Measurements from ENCODE around the gene PPP1R1B.

Gene PPP1R1B

DNA sequence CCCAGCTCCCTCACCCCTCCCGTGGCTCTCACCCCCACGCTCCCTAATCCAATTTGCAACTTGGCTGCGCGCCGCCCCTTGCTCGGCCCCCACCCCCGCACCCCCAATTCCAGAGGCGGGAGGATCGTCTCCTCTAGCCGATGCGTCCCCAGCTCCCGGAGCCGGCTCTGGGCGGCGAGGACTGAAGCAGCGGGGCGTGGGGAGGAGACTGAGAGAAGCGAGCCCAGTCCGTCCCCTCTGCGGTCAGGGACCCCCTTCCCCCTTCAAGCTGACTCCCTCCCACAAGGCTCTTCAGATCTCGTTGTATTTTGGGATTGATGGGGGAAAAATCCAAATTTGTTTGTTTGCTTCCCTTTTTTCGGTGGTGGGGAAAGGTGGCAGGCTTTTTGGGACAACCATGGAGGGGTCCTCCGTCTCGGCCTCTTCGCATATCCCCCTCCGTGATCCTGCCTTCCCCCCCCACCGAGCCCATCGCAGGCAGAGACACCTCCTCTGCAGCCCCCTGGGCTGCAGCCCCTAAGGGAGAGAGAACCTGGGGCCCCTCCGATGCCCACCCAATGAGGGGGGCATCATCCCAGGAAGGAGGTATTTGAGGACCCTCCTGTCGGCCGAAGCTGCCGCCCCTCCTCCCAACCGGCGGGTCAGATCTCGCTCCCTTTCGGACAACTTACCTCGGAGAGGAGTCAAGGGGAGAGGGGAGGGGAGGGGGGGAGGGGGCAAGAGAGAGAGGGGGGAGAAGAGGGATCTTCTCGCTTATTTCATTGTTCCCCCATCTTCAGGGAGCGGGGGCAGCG, 19.5 kb upstream of the PPP1R1B start:
- H3K36me3 ChIP-seq (ENCODE audit: control insufficient read depth, insufficient read depth, low read length), result no peaks in the 10 kb centered on the region
- H3K27me3 ChIP-seq (replicated peaks; ENCODE audit: control insufficient read depth, insufficient read depth, low read length), result peaks cover 5% of the 10 kb centered on the region
- no peak overlapping the region for H3K4me3 ChIP-seq (replicated peaks; ENCODE audit: low read depth, low read length)
- DNase-seq (ENCODE audit: extremely low read depth, insufficient read length), result no peak
- TF ChIP-seq, protein P1, sequence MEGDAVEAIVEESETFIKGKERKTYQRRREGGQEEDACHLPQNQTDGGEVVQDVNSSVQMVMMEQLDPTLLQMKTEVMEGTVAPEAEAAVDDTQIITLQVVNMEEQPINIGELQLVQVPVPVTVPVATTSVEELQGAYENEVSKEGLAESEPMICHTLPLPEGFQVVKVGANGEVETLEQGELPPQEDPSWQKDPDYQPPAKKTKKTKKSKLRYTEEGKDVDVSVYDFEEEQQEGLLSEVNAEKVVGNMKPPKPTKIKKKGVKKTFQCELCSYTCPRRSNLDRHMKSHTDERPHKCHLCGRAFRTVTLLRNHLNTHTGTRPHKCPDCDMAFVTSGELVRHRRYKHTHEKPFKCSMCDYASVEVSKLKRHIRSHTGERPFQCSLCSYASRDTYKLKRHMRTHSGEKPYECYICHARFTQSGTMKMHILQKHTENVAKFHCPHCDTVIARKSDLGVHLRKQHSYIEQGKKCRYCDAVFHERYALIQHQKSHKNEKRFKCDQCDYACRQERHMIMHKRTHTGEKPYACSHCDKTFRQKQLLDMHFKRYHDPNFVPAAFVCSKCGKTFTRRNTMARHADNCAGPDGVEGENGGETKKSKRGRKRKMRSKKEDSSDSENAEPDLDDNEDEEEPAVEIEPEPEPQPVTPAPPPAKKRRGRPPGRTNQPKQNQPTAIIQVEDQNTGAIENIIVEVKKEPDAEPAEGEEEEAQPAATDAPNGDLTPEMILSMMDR (IDR thresholded peaks at IDR 0.05; ENCODE audit: insufficient read depth, low read length, poor library complexity, severe bottlenecking), result no peak

DNA sequence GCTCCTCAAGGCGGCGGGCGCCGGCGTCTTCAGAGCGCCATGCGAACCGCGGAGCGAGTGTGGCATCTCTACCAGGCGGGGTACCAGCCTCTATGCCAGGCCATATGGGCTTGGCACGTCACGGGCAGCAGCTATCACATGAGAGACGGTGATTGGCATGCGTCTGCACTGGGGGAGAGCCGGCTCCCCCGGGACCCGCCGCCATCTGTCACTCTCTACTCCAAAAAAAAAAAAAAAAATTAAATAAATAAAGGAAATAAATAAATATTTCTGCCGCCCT, 19.0 kb upstream of the PPP1R1B start, which contains the start of gene NEUROD2:
Gene NEUROD2 (minus strand): TSS at position 70 of the 280 bp plus-strand sequence. CDS start 1,321 bp downstream, outside the sequence.
- H3K27me3 ChIP-seq (replicated peaks; ENCODE audit: control insufficient read depth, insufficient read depth, low read length), result peaks cover 5% of the 10 kb centered on the region
- DNase-seq (ENCODE audit: extremely low read depth, insufficient read length), result no peak
- H3K36me3 ChIP-seq (ENCODE audit: control insufficient read depth, insufficient read depth, low read length), result no peaks in the 10 kb centered on the region
- no peak within 1 kb of the TSS for H3K4me3 ChIP-seq (replicated peaks; ENCODE audit: low read depth, low read length)
- TF ChIP-seq, protein P1 (IDR thresholded peaks at IDR 0.05; ENCODE audit: insufficient read depth, low read length, poor library complexity, severe bottlenecking), result no peak

DNA sequence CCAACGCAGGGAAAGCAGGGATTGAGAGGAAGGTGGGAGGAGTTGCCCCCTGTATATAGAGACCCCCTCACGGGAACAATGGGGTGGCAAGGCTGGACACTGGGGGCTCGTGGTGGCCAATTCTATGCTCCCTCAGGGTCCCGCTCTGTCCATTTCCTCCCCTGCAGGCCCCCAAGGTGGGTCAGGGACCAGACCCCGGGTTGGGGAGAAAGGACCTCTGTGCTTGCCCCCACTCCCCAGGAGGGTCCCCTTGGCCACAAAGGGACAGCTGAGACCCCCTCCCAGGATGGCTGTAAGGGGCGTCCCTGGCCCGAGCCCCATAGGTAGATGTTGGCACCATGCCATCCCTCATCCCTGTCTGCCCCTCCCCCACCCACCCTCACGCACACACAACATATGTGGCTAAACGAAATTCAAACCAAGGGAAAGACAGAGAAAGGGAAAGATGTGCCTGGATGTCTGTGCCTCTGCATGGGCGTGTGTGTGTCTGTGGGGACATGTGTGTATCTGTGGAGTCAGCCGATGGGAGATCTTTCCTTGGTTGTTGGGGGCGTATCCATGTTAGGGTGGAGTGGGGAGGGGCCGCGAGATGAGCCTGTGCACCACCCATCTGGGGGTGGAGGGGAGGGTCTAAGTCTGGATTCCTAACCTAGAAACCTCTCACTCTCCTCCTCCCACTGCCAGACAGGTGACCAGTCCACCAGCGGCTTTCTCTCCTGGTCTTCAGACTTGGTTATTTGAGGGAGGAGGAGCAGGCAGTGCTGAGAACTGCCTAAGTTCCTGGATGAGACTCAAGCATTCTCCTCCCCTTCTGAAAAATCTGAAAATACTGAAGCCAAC, 18.4 kb upstream of the PPP1R1B start:
- TF ChIP-seq, protein P1 (IDR thresholded peaks at IDR 0.05; ENCODE audit: insufficient read depth, low read length, poor library complexity, severe bottlenecking), result no peak
- Histone ChIP-seq H3K27me3 (replicated peaks; ENCODE audit: control insufficient read depth, insufficient read depth, low read length) (peaks cover 5% of the 10 kb centered on the region), H3K36me3 (ENCODE audit: control insufficient read depth, insufficient read depth, low read length) (no peaks in the 10 kb centered on the region), H3K4me3 (replicated peaks; ENCODE audit: low read depth, low read length) (no peak overlapping the region)
- no peak for DNase-seq (ENCODE audit: extremely low read depth, insufficient read length)

DNA sequence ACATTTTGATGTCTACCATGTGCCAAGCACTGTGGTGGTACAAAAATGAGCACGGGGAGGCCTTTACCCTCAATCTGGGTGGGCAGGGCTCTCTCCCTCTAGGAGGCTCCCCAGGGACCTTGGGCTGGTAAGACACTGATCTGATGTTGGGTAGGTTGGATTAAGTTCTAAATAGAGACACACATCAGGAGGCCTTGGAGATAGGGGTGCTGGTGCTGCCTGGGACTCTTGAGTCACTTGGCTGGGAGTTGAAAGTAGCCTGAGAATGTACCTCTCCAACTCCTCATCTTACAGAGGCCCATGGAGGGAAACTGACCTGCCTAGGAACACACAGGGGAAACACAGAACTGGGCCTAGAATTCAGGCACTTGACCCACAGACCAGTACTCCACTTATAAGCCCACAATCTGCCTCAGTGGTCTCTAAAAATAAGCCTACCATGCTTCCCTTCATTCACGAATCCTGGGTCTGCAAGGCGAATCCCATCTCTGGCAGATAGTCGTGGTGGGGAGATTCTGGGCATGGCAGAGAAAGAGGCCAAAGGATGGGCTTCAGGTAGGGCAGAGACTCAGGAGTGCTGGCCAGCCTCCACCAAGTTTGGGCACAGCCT, 17.2 kb upstream of the PPP1R1B start:
- DNase-seq (ENCODE audit: extremely low read depth, insufficient read length), result no peak
- H3K27me3 ChIP-seq (replicated peaks; ENCODE audit: control insufficient read depth, insufficient read depth, low read length), result peaks cover 5% of the 10 kb centered on the region
- H3K36me3 ChIP-seq (ENCODE audit: control insufficient read depth, insufficient read depth, low read length), result no peaks in the 10 kb centered on the region
- TF ChIP-seq, protein P1 (IDR thresholded peaks at IDR 0.05; ENCODE audit: insufficient read depth, low read length, poor library complexity, severe bottlenecking), result no peak
- no peak overlapping the region for H3K4me3 ChIP-seq (replicated peaks; ENCODE audit: low read depth, low read length)

DNA sequence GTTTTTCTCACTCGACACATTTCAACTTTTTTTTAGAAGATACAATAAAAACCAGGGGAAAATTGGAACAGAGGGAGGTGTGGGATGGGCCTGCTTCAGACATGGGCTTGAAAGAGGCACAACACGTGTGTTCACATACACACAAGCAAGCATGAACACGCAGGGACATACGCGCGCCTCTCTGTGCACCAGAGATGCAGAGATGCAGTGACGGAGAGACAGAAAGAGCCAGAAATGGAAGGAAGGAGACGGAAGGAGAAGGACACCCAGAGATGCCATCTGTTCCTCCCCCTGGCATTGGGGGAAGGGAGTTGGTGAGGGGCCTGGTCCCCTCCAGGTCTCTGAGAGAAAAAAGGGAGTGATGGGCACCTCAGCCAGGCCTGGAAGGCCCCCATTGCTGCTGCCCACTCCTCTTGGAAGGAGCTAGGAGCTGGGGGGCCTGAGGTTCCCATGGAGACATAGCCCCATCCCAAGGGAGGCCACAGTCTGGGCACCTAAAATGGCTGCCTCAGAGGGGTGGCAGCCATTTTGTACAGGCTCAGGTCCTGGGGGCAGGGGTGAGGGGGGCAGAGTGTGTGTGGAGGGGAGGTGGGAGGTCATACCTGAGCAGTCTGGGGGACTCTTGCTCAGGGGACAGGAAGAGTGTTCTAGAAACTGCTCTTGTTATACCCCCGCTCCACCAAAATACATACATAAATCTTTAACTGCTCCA, 15.2 kb upstream of the PPP1R1B start:
- peaks cover 1% of the 10 kb centered on the region for H3K27me3 ChIP-seq (replicated peaks; ENCODE audit: control insufficient read depth, insufficient read depth, low read length)
- no peak for DNase-seq (ENCODE audit: extremely low read depth, insufficient read length)
- TF ChIP-seq, protein P1 (IDR thresholded peaks at IDR 0.05; ENCODE audit: insufficient read depth, low read length, poor library complexity, severe bottlenecking), result no peak

More for the DNA sequence above, 15.2 kb upstream of the PPP1R1B start:
- Histone ChIP-seq H3K36me3 (ENCODE audit: control insufficient read depth, insufficient read depth, low read length) (no peaks in the 10 kb centered on the region), H3K4me3 (replicated peaks; ENCODE audit: low read depth, low read length) (no peak overlapping the region)
